ENCODE measurements around the gene ELMO3.

ELMO3 gene

DNA sequence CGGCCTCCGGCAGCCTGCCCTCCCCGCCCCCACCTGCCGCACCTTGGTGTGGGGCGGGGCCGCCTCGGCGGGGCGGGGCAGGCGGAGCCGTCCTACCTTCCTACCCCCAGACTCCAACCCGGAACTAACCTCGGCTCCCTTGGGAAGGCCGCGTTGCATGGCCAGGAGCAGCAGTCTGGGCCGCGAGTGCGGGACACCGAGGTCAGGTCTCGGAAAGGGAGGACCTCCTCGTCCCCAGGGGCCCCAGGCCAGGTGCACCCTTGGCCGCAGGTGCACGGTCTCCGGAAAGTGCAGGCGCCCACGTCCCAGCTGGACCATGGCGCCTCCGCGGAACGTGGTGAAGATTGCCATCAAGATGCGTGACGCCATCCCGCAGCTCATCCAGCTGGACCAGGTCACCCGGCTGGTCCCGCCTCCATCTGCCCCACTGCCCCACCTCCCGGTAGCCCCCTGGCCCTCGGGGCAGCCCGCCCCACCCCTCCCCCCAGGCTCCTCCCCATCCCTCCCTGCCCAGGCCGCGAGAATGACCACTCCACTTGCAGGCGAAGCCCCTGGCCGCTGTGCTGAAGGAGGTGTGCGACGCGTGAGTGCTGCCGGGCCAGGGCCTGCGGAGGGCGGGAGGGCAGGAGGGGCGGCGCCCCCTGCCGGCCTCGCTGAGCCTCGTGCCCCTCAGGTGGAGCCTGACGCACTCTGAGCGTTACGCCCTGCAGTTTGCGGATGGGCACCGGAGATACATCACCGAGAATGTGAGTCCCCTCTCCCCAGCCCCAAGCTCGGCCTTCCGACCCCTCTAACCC, at the start of gene ELMO3:
ELMO3 (plus strand) TSS at position 121 of the 797 bp plus-strand sequence; CDS start at position 317, 196 bp downstream.
- DNase-seq, result no peak

DNA sequence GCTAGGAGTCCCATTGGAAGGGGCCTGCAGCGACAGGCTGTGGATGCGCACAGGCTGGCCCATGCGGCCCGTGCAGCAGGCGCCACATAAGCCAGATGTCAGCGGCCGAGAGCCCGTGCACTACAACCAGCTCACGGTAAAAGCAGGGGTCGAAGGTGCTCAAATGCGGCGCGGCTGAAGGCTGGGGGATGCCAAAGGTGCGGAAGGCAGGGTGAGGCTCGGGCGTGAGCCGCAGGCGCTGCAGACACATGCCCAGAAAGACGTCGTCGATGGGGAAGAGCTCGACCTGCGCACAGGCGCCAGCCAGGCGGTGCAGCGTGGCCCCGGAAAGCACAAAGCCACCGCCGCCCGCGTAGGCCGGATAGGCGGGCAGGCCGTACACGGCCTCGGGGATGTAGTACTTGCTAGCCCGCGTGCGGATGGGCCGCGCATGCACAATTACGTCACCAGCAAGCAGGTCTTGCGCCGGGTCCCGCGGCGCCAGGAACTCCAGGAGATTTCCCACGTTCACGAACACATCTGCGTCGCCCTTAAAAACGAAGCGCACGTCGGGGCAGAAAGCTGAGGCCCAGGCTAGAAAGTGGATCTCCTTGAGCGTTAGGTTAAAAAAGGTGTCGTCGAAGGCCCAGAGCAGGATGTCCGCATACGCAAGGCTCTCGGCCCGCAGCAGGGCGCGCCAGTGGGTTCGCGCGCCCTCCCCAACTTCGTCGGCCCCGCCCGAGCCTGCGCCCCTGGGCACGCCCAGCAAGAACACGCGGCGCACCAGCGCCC, 49.5 kb upstream of the ELMO3 start:
- DNase-seq, result no peak

DNA sequence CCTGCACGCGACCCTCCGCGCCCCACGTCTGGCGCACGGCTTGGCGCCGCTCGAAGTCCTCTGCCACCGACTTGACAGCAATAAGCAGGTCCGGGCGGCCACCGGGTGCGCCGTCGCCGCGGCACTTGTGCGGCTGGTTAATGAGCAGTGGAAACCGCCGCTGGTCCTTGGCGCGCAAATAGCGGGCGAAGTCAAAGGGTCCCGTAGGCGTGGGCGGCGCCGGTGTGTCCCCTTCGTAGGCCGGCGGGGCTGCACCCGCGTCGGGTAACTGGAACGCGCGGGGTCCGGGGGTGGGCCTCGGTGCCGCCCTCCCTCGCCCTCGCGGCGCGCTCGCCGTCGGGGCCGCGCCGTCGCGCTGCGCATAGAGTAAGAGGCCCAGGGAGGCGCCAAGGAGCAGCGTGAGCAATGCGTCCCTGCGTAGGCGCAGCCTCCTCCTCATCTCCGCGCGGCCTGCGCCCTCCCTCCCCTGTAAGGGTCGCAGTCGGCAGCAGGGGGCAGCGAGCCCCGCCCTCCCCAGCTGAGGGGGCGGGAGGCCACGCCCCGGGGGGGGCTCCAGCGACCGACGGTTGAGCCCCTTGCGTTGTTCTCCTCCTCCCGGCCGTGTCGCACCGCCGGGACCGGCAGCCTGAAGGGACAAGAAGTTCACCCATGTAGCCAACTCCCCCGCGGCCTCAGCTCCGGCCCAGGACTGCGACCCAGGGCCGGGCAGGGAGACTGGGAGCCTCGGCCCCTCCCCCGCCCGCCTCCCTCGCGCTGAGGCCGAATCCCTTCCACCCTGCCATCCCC, 48.7 kb upstream of the ELMO3 start:
- no peak for DNase-seq

DNA sequence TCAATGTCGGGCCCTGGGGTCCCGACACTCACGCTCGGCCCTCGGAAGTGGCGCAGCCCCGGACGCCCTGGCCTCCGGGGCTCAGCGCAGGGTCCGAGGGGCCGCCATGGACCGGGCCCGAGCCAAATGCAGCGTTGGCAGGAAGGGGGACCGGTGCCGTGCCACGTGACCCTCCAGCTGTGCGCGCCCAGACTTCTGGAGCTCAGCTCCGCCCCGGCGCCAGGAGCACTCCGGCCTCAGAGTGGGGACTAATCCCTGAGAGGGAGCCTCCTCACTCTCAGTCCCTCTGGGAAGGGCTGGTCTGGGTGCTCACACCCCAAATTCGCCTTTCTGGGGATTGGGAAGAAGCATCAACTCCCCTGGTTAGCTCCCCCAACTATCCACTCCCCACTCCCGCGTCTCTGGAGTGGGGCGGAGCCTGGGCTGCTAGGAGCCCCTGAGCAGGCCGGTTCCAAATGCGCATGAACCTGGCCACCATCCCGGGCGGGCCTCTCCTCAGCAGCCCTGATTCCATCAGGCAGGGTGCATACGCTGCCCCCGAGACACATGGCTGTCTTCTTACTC, 48.0 kb upstream of the ELMO3 start, which contains the start of gene B3GNT9:
B3GNT9 (minus strand) TSS at position 166 of the 564 bp plus-strand sequence. CDS start 513 bp downstream, outside the sequence.
- no peak for DNase-seq

- no peak for DNase-seq
Observed at GRCh38 chr16:67151431-67152097, 47.4 kb upstream of the ELMO3 start.

DNA sequence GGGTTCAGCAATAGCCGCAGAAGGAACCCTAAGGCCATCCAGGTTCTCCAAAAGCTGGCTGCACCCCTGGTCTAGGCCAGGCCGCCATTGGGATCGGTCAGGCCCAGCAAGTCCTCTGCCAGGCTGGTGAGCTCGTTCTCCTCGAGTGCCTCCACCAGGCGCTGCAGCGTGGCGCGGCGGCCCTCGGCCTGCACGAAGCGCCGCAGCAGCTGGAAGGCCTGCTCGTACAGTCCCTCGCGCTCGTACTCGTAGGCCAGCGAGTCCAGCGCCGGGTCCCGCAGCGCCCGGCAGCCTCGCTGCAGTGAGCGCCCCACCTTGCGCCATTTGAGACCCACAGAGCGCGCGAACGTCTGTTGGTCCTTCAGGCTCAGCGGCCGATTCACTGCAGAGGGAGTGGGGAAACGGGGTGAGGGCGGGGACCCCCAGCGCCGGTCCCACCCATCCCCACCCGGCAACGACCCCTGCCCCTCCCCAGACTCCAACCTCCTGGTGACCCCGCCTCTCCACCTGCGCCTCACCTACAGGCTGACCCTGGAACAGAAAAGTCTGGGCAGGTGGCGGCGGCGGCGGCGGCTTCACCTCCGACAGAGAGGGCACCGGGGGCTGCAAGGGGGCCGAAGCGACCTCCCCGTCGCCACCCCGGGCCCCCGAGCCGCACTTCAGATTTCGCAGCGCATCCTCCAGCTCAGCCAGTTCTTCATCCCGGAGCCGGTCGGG, 44.2 kb upstream of the ELMO3 start:
- no peak for DNase-seq

- no peak for DNase-seq
Observed at GRCh38 chr16:67155295-67156142, 43.4 kb upstream of the ELMO3 start.

DNA sequence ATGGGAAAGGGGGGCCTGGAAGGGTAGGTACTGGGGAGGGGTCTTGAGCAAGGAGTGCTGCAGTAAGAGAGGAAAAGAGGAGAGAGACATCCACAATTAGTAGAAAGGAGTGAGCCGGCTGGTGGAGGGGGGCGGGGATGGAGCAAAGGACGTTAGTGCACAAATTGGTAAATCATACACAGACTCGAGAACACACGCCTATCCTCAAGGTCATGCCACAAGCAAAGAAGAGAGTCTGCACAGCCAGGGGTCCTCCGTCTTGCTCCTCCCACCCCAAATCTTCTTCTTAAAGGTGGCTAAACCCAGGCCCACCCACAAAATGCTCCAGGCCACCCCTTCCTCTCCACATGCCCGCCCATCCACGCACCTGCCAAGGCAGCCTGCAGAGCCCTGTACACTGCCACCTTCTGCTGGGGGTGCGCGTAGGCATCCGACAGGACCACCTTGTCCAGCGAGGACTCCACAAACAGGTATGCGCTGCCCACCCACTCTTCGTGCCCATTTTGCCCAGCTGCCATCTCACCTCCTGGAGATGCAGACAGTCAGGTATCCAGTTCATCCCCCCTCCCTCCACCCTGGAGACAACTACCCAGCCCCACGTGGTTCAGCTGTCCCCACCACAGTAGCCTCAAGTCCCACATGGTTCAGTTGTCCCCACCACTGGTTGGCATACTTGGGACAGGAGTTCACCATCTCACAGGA, 42.6 kb upstream of the ELMO3 start:
- DNase-seq, result no peak

- no peak for DNase-seq
Observed at GRCh38 chr16:67157106-67157748, 41.7 kb upstream of the ELMO3 start.

- DNase-seq, result no peak
Observed at GRCh38 chr16:67157892-67158635, 40.9 kb upstream of the ELMO3 start.

GRCh38 chr16:67158637-67159600, 40.0 kb upstream of the ELMO3 start:
- no peak for DNase-seq

DNA sequence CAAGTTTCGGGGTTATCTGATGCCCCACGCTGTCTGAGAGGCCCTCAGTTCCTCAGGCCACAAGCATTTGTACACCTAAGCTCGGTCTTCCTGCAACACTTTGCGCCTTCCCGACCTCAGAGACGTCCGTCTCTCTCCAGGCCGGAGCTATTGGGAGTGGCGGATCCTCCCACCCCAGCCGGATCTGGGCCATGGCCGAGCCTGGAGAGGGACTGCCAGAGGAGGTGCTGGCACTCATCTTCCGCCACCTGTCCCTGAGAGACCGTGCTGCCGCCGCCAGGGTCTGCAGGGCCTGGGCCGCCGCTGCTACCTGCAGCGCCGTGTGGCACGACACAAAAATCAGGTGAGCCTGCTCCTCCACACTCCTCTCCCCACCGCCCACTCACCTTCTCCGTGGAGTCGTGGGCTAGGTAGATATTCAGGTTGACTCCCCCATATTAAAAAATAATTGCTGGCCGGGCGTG, 37.3 kb upstream of the ELMO3 start:
- no peak for DNase-seq

- DNase-seq, result no peak
Observed at GRCh38 chr16:67162506-67163163, 36.3 kb upstream of the ELMO3 start.

GRCh38 chr16:67163164-67163998, 35.5 kb upstream of the ELMO3 start:
- no peak for DNase-seq

- no peak for DNase-seq
Observed at GRCh38 chr16:67163999-67164558, 34.9 kb upstream of the ELMO3 start.
